HUES48 (cell line): ENCODE results near the gene GFOD1.

ENCODE experiments used
- H3K27ac ChIP-seq: one replicate; pipeline ENCODE4 v1.7.0; 2013; ENCODE audit warnings: low read depth, low read length, inconsistent platforms
- H3K27me3 ChIP-seq: 2 replicates; pipeline ENCODE4 v1.6.1; 2013; ENCODE audit warnings: mild to moderate bottlenecking, low read length; ENCODE audit not compliant: control insufficient read depth, insufficient read depth
- H3K36me3 ChIP-seq: 2 replicates; pipeline ENCODE4 v1.6.1; 2013; ENCODE audit warnings: low read length; ENCODE audit not compliant: control insufficient read depth, insufficient read depth
- H3K4me1 ChIP-seq: 2 replicates; pipeline ENCODE4 v1.6.1; 2013; ENCODE audit warnings: mild to moderate bottlenecking, low read length; ENCODE audit not compliant: control insufficient read depth, insufficient read depth
- H3K4me3 ChIP-seq: 2 replicates; pipeline ENCODE4 v1.5.1; 2013; ENCODE audit warnings: mild to moderate bottlenecking, low read depth, low read length
- H3K9ac ChIP-seq: 2 replicates; pipeline ENCODE4 v1.6.1; 2013; ENCODE audit warnings: mild to moderate bottlenecking, low read depth, low read length, moderate library complexity
- H3K9me3 ChIP-seq: 2 replicates; pipeline ENCODE4 v1.6.1; 2013; ENCODE audit warnings: low read length; ENCODE audit not compliant: control insufficient read depth, insufficient read depth

GFOD1 gene

GRCh38 chr6:13428583-13429405 lies 58.6 kb downstream of the GFOD1 start:
- peak overlapping the region; percentile 49 for H3K27ac ChIP-seq
- peaks cover 29% of the 10 kb centered on the region for H3K4me1 ChIP-seq

GRCh38 chr6:13427801-13428582 lies 59.4 kb downstream of the GFOD1 start:
- Histone ChIP-seq H3K27ac (peak overlapping the region; percentile 49), H3K9me3 (no peaks in the 10 kb centered on the region), H3K27me3 (no peaks in the 10 kb centered on the region), H3K4me1 (peaks cover 36% of the 10 kb centered on the region), H3K36me3 (no peaks in the 10 kb centered on the region), H3K9ac (no peak overlapping the region), H3K4me3 (no peak overlapping the region)

More at GRCh38 chr6:13428583-13429405, 58.6 kb downstream of the GFOD1 start:
- Histone ChIP-seq H3K27me3 (no peaks in the 10 kb centered on the region), H3K9me3 (no peaks in the 10 kb centered on the region), H3K36me3 (no peaks in the 10 kb centered on the region), H3K4me3 (no peak overlapping the region), H3K9ac (no peak overlapping the region)

GRCh38 chr6:13427316-13427715 lies 60.1 kb downstream of the GFOD1 start:
- H3K4me1 ChIP-seq = peaks cover 41% of the 10 kb centered on the region
- no peak overlapping the region for H3K9ac ChIP-seq
- no peak overlapping the region for H3K4me3 ChIP-seq
- H3K27ac ChIP-seq = no peak overlapping the region
- H3K36me3 ChIP-seq = no peaks in the 10 kb centered on the region
- no peaks in the 10 kb centered on the region for H3K27me3 ChIP-seq
- H3K9me3 ChIP-seq = no peaks in the 10 kb centered on the region

- H3K27ac ChIP-seq = no peak overlapping the region
- no peak overlapping the region for H3K9ac ChIP-seq
- H3K9me3 ChIP-seq = no peaks in the 10 kb centered on the region
Measured at GRCh38 chr6:13425943-13426931, 61.2 kb downstream of the GFOD1 start.

GRCh38 chr6:13425270-13425873 lies 62.0 kb downstream of the GFOD1 start:
- Histone ChIP-seq H3K4me3 (no peak overlapping the region), H3K4me1 (peaks cover 45% of the 10 kb centered on the region), H3K27me3 (no peaks in the 10 kb centered on the region), H3K27ac (no peak overlapping the region), H3K9me3 (no peaks in the 10 kb centered on the region), H3K36me3 (no peaks in the 10 kb centered on the region), H3K9ac (no peak overlapping the region)

More at GRCh38 chr6:13425943-13426931, 61.2 kb downstream of the GFOD1 start:
- Histone ChIP-seq H3K27me3 (no peaks in the 10 kb centered on the region), H3K4me1 (peaks cover 44% of the 10 kb centered on the region), H3K4me3 (no peak overlapping the region), H3K36me3 (no peaks in the 10 kb centered on the region)

- no peaks in the 10 kb centered on the region for H3K36me3 ChIP-seq
- H3K4me1 ChIP-seq = peaks cover 33% of the 10 kb centered on the region
- H3K9me3 ChIP-seq = no peaks in the 10 kb centered on the region
- H3K4me3 ChIP-seq = no peak overlapping the region
- H3K27me3 ChIP-seq = no peaks in the 10 kb centered on the region
- peak overlapping the region; percentile 97 for H3K27ac ChIP-seq
- H3K9ac ChIP-seq = peak overlapping the region; percentile 41; the same call in 1 of the 2 replicates
Measured at GRCh38 chr6:13423252-13423651, 64.1 kb downstream of the GFOD1 start.

GRCh38 chr6:13422681-13423221 lies 64.6 kb downstream of the GFOD1 start:
- peak overlapping the region; percentile 67 for H3K9ac ChIP-seq
- peak overlapping the region; percentile 97 for H3K27ac ChIP-seq

GRCh38 chr6:13421425-13422059 lies 65.9 kb downstream of the GFOD1 start:
- Histone ChIP-seq H3K27ac (peak overlapping the region; percentile 97), H3K27me3 (no peaks in the 10 kb centered on the region), H3K9me3 (no peaks in the 10 kb centered on the region), H3K9ac (peak overlapping the region; percentile 67), H3K4me3 (peak overlapping the region; percentile 39; the same call in 1 of the 2 replicates), H3K36me3 (no peaks in the 10 kb centered on the region), H3K4me1 (peaks cover 30% of the 10 kb centered on the region)

More at GRCh38 chr6:13422681-13423221, 64.6 kb downstream of the GFOD1 start:
- peaks cover 30% of the 10 kb centered on the region for H3K4me1 ChIP-seq
- no peaks in the 10 kb centered on the region for H3K36me3 ChIP-seq
- H3K9me3 ChIP-seq = no peaks in the 10 kb centered on the region
- H3K27me3 ChIP-seq = no peaks in the 10 kb centered on the region
- peak overlapping the region; percentile 22; the same call in 1 of the 2 replicates for H3K4me3 ChIP-seq

GRCh38 chr6:13420269-13420668 lies 67.1 kb downstream of the GFOD1 start:
- Histone ChIP-seq H3K27ac (no peak overlapping the region), H3K9ac (no peak overlapping the region)

More at GRCh38 chr6:13420269-13420668, 67.1 kb downstream of the GFOD1 start:
- Histone ChIP-seq H3K27me3 (no peaks in the 10 kb centered on the region), H3K9me3 (no peaks in the 10 kb centered on the region), H3K4me1 (peaks cover 30% of the 10 kb centered on the region), H3K4me3 (no peak overlapping the region), H3K36me3 (no peaks in the 10 kb centered on the region)
